ENCODE measurements around the gene GLRX3. TPM values are rescaled to one million over a fixed set of nuclear protein-coding genes. Genes with fewer than 3 reads are reported as not detected.
A peak's percentile ranks its signal among the peaks of the same experiment; 100 is the strongest.

GLRX3 gene
- total RNA-seq, 3 donors from 2014 or later = 36.1 to 63.4 (median 43.5) TPM

DNA sequence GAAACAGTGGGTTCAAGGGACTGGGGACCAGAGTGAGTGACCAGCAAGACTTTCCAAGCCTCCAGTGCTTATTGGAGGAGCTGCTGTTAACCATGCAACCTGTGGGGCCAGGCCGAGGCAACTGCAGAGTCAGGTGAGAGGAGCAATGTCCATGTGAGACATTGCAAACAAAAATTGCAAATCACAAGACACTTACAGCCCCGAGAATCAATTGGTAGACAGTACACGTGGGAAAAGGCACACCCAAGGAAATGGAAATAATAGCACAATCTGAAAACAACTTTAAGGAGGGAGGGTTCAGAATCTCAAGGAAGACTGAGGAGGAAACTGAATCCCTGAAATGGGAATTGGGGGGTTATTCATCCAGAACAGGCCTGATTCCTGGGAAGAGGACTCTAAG lies 72.6 kb downstream of the GLRX3 start:
- Histone ChIP-seq H3K27ac (no peak overlapping the region), H3K27me3 (no peaks in the 10 kb centered on the region), H3K4me3 (no peak overlapping the region), H3K9me3 (no peaks in the 10 kb centered on the region), H3K36me3 (no peaks in the 10 kb centered on the region), H3K4me1 (no peaks in the 10 kb centered on the region)
- intact Hi-C loops (cut with DNase I; ENCODE audit: low total_unique reads) = no loop called here
- TF ChIP-seq POLR2AphosphoS5 (IDR thresholded peaks at IDR 0.05) = no peak
- no peak for TF ChIP-seq POLR2A (IDR thresholded peaks at IDR 0.05)
- TF ChIP-seq, protein P1, sequence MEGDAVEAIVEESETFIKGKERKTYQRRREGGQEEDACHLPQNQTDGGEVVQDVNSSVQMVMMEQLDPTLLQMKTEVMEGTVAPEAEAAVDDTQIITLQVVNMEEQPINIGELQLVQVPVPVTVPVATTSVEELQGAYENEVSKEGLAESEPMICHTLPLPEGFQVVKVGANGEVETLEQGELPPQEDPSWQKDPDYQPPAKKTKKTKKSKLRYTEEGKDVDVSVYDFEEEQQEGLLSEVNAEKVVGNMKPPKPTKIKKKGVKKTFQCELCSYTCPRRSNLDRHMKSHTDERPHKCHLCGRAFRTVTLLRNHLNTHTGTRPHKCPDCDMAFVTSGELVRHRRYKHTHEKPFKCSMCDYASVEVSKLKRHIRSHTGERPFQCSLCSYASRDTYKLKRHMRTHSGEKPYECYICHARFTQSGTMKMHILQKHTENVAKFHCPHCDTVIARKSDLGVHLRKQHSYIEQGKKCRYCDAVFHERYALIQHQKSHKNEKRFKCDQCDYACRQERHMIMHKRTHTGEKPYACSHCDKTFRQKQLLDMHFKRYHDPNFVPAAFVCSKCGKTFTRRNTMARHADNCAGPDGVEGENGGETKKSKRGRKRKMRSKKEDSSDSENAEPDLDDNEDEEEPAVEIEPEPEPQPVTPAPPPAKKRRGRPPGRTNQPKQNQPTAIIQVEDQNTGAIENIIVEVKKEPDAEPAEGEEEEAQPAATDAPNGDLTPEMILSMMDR (IDR thresholded peaks at IDR 0.05) = no peak
- no peak for DNase-seq (ENCODE audit: low spot score in 2 of 2)

GRCh38 chr10:130212746-130213145 lies 76.6 kb downstream of the GLRX3 start:
- Histone ChIP-seq H3K27me3 (no peaks in the 10 kb centered on the region), H3K9me3 (no peaks in the 10 kb centered on the region), H3K36me3 (no peaks in the 10 kb centered on the region), H3K27ac (no peak overlapping the region), H3K4me3 (no peak overlapping the region), H3K4me1 (no peaks in the 10 kb centered on the region)
- TF ChIP-seq POLR2AphosphoS5 (IDR thresholded peaks at IDR 0.05) (no peak), POLR2A (IDR thresholded peaks at IDR 0.05) (no peak)
- TF ChIP-seq, protein P1 (IDR thresholded peaks at IDR 0.05) = no peak
- no peak for DNase-seq (ENCODE audit: low spot score in 2 of 2)
- intact Hi-C loops (cut with DNase I; ENCODE audit: low total_unique reads) = no loop called here

- Histone ChIP-seq H3K27me3 (no peaks in the 10 kb centered on the region), H3K9me3 (no peaks in the 10 kb centered on the region), H3K36me3 (no peaks in the 10 kb centered on the region), H3K27ac (no peak overlapping the region), H3K4me3 (no peak overlapping the region), H3K4me1 (no peaks in the 10 kb centered on the region)
- TF ChIP-seq, protein P1 (IDR thresholded peaks at IDR 0.05) = no peak
- no peak for TF ChIP-seq POLR2AphosphoS5 (IDR thresholded peaks at IDR 0.05)
- TF ChIP-seq POLR2A (IDR thresholded peaks at IDR 0.05) = no peak
- no peak for DNase-seq (ENCODE audit: low spot score in 2 of 2)
- intact Hi-C loops (cut with DNase I; ENCODE audit: low total_unique reads) = no loop called here
These were observed 77.3 kb downstream of the GLRX3 start for GRCh38 chr10:130213286-130214080.

- Histone ChIP-seq H3K9me3 (no peaks in the 10 kb centered on the region), H3K4me1 (no peaks in the 10 kb centered on the region), H3K27ac (no peak overlapping the region), H3K27me3 (no peaks in the 10 kb centered on the region), H3K4me3 (no peak overlapping the region), H3K36me3 (no peaks in the 10 kb centered on the region)
- no peak for TF ChIP-seq POLR2AphosphoS5 (IDR thresholded peaks at IDR 0.05)
- no peak for TF ChIP-seq POLR2A (IDR thresholded peaks at IDR 0.05)
- TF ChIP-seq, protein P1 (IDR thresholded peaks at IDR 0.05) = no peak
- intact Hi-C loops (cut with DNase I; ENCODE audit: low total_unique reads) = no loop called here
- DNase-seq (ENCODE audit: low spot score in 2 of 2) = no peak
These were observed 78.2 kb downstream of the GLRX3 start for GRCh38 chr10:130214431-130214830.

- no peak overlapping the region for H3K27ac ChIP-seq
- H3K27me3 ChIP-seq = no peaks in the 10 kb centered on the region
- H3K36me3 ChIP-seq = no peaks in the 10 kb centered on the region
- no peaks in the 10 kb centered on the region for H3K9me3 ChIP-seq
- H3K4me1 ChIP-seq = no peaks in the 10 kb centered on the region
- no peak overlapping the region for H3K4me3 ChIP-seq
- no peak for TF ChIP-seq POLR2A (IDR thresholded peaks at IDR 0.05)
- TF ChIP-seq, protein P1 (IDR thresholded peaks at IDR 0.05) = no peak
- no peak for TF ChIP-seq POLR2AphosphoS5 (IDR thresholded peaks at IDR 0.05)
- peak in 1 of 2 donors; percentile 46 for DNase-seq (ENCODE audit: low spot score in 2 of 2)
- intact Hi-C loops (cut with DNase I; ENCODE audit: low total_unique reads) = no loop called here
These were observed 79.2 kb downstream of the GLRX3 start for GRCh38 chr10:130215151-130215930.
